ENCODE measurements around the gene JADE3.
A peak's percentile ranks its signal among the peaks of the same experiment; 100 is the strongest.
"Not testable (repeated sequence)": the region's sequence is repeated elsewhere in the genome, so short reads cannot be mapped to it uniquely, and the experiment has no call there.

The JADE3 gene

GRCh38 chrX:46956589-46956988 is 44.4 kb downstream of the JADE3 start:
- not testable (repeated sequence) for H3K4me1 ChIP-seq (ENCODE audit: control insufficient read depth in 1 of 2, insufficient read depth in 2 of 2, low read length in 2 of 2); H4K91ac ChIP-seq (ENCODE audit: low read depth, low read length); DNase-seq; H3K27me3 ChIP-seq (ENCODE audit: insufficient read depth, low read length); H4K12ac ChIP-seq (ENCODE audit: low read depth, low read length); H3K14ac ChIP-seq (ENCODE audit: low read length); H3K27ac ChIP-seq (ENCODE audit: low read depth, low read length); H3K4me3 ChIP-seq (ENCODE audit: low read depth, low read length); H3K4ac ChIP-seq (ENCODE audit: low read depth, low read length); H3K9ac ChIP-seq (ENCODE audit: low read length); H2BK12ac ChIP-seq (ENCODE audit: low read length); H2BK120ac ChIP-seq (ENCODE audit: insufficient read depth, low read length, poor library complexity); H3K79me1 ChIP-seq (ENCODE audit: low read length); H3K79me2 ChIP-seq (ENCODE audit: control insufficient read depth, insufficient read depth, low read length, poor library complexity); H3K18ac ChIP-seq (ENCODE audit: low read length); H3K9me3 ChIP-seq (ENCODE audit: insufficient read depth, low read depth, low read length); H2BK5ac ChIP-seq (ENCODE audit: low read depth, low read length, poor library complexity); H3K36me3 ChIP-seq (ENCODE audit: control insufficient read depth in 1 of 2, insufficient read depth in 2 of 2, low read length in 2 of 2); H2AK5ac ChIP-seq (ENCODE audit: low read length); H2AFZ ChIP-seq (ENCODE audit: insufficient read depth, low read length, poor library complexity); H3K4me2 ChIP-seq (ENCODE audit: low read length); H4K8ac ChIP-seq (ENCODE audit: low read depth, low read length); H3K23ac ChIP-seq (ENCODE audit: low read length)
- WGBS (ENCODE audit: extremely low coverage, insufficient coverage, insufficient read length): no CpG with 5 or more reads among the region's 4 CpGs

GRCh38 chrX:46957297-46957696 is 45.1 kb downstream of the JADE3 start:
- Histone ChIP-seq H3K23ac (ENCODE audit: low read length) (no peak overlapping the region), H4K8ac (ENCODE audit: low read depth, low read length) (no peak overlapping the region), H3K4me3 (ENCODE audit: low read depth, low read length) (no peak overlapping the region), H4K91ac (ENCODE audit: low read depth, low read length) (no peak overlapping the region), H3K27ac (ENCODE audit: low read depth, low read length) (no peak overlapping the region), H2BK120ac (ENCODE audit: insufficient read depth, low read length, poor library complexity) (no peak overlapping the region), H3K79me1 (ENCODE audit: low read length) (peaks cover 2% of the 10 kb centered on the region), H2AK5ac (ENCODE audit: low read length) (no peak overlapping the region), H3K18ac (ENCODE audit: low read length) (no peak overlapping the region), H3K79me2 (ENCODE audit: control insufficient read depth, insufficient read depth, low read length, poor library complexity) (peaks cover 3% of the 10 kb centered on the region), H2BK12ac (ENCODE audit: low read length) (no peak overlapping the region), H4K12ac (ENCODE audit: low read depth, low read length) (no peak overlapping the region), H3K14ac (ENCODE audit: low read length) (no peak overlapping the region), H3K9me3 (ENCODE audit: insufficient read depth, low read depth, low read length) (no peaks in the 10 kb centered on the region), H3K27me3 (ENCODE audit: insufficient read depth, low read length) (no peaks in the 10 kb centered on the region), H3K36me3 (ENCODE audit: control insufficient read depth in 1 of 2, insufficient read depth in 2 of 2, low read length in 2 of 2) (no peaks in the 10 kb centered on the region), H3K4ac (ENCODE audit: low read depth, low read length) (no peak overlapping the region), H3K9ac (ENCODE audit: low read length) (no peak overlapping the region), H3K4me2 (ENCODE audit: low read length) (no peak overlapping the region), H2BK5ac (ENCODE audit: low read depth, low read length, poor library complexity) (no peak overlapping the region), H3K4me1 (ENCODE audit: control insufficient read depth in 1 of 2, insufficient read depth in 2 of 2, low read length in 2 of 2) (peaks cover 0 to 4% of the 10 kb centered on the region in 2 experiments), H2AFZ (ENCODE audit: insufficient read depth, low read length, poor library complexity) (no peak overlapping the region)
- no peak for DNase-seq
- no CpG with 5 or more reads among the region's 3 CpGs for WGBS (ENCODE audit: extremely low coverage, insufficient coverage, insufficient read length)

GRCh38 chrX:46959101-46959500 is 46.9 kb downstream of the JADE3 start:
- H3K4me2 ChIP-seq (ENCODE audit: low read length): no peak overlapping the region
- no peak overlapping the region for H3K27ac ChIP-seq (ENCODE audit: low read depth, low read length)
- peak overlapping the region; percentile 75 for H3K18ac ChIP-seq (ENCODE audit: low read length)
- H3K14ac ChIP-seq (ENCODE audit: low read length): no peak overlapping the region
- no peak overlapping the region for H2AK5ac ChIP-seq (ENCODE audit: low read length)
- peaks cover 3% of the 10 kb centered on the region for H3K79me2 ChIP-seq (ENCODE audit: control insufficient read depth, insufficient read depth, low read length, poor library complexity)
- H3K9me3 ChIP-seq (ENCODE audit: insufficient read depth, low read depth, low read length): no peaks in the 10 kb centered on the region
- peak; percentile 26 to 53 for DNase-seq
- no peak overlapping the region for H2BK5ac ChIP-seq (ENCODE audit: low read depth, low read length, poor library complexity)
- no peak overlapping the region for H4K12ac ChIP-seq (ENCODE audit: low read depth, low read length)
- H3K4ac ChIP-seq (ENCODE audit: low read depth, low read length): peak overlapping the region; percentile 86
- H3K23ac ChIP-seq (ENCODE audit: low read length): no peak overlapping the region
- H2BK120ac ChIP-seq (ENCODE audit: insufficient read depth, low read length, poor library complexity): no peak overlapping the region
- no peaks in the 10 kb centered on the region for H3K27me3 ChIP-seq (ENCODE audit: insufficient read depth, low read length)
- H3K9ac ChIP-seq (ENCODE audit: low read length): no peak overlapping the region
- H3K79me1 ChIP-seq (ENCODE audit: low read length): peaks cover 2% of the 10 kb centered on the region
- peaks cover 0 to 6% of the 10 kb centered on the region in 2 experiments for H3K4me1 ChIP-seq (ENCODE audit: control insufficient read depth in 1 of 2, insufficient read depth in 2 of 2, low read length in 2 of 2)
- no peak overlapping the region for H3K4me3 ChIP-seq (ENCODE audit: low read depth, low read length)
- H4K91ac ChIP-seq (ENCODE audit: low read depth, low read length): no peak overlapping the region
- no peak overlapping the region for H2AFZ ChIP-seq (ENCODE audit: insufficient read depth, low read length, poor library complexity)
- H2BK12ac ChIP-seq (ENCODE audit: low read length): no peak overlapping the region
- WGBS (ENCODE audit: extremely low coverage, insufficient coverage, insufficient read length): no CpG with 5 or more reads among the region's 2 CpGs
- H4K8ac ChIP-seq (ENCODE audit: low read depth, low read length): peak overlapping the region; percentile 1
- no peaks in the 10 kb centered on the region for H3K36me3 ChIP-seq (ENCODE audit: control insufficient read depth in 1 of 2, insufficient read depth in 2 of 2, low read length in 2 of 2)

GRCh38 chrX:46959985-46960700 is 47.9 kb downstream of the JADE3 start:
- Histone ChIP-seq H4K12ac (ENCODE audit: low read depth, low read length) (no peak overlapping the region), H3K4me3 (ENCODE audit: low read depth, low read length) (no peak overlapping the region), H2AK5ac (ENCODE audit: low read length) (no peak overlapping the region), H3K18ac (ENCODE audit: low read length) (no peak overlapping the region), H3K4me2 (ENCODE audit: low read length) (no peak overlapping the region), H2AFZ (ENCODE audit: insufficient read depth, low read length, poor library complexity) (no peak overlapping the region), H3K27me3 (ENCODE audit: insufficient read depth, low read length) (no peaks in the 10 kb centered on the region), H2BK12ac (ENCODE audit: low read length) (no peak overlapping the region), H3K14ac (ENCODE audit: low read length) (no peak overlapping the region), H3K79me1 (ENCODE audit: low read length) (peaks cover 5% of the 10 kb centered on the region), H3K79me2 (ENCODE audit: control insufficient read depth, insufficient read depth, low read length, poor library complexity) (peaks cover 3% of the 10 kb centered on the region), H2BK5ac (ENCODE audit: low read depth, low read length, poor library complexity) (no peak overlapping the region), H3K4ac (ENCODE audit: low read depth, low read length) (peak overlapping the region; percentile 69), H4K8ac (ENCODE audit: low read depth, low read length) (no peak overlapping the region), H3K23ac (ENCODE audit: low read length) (no peak overlapping the region), H4K91ac (ENCODE audit: low read depth, low read length) (no peak overlapping the region), H3K36me3 (ENCODE audit: control insufficient read depth in 1 of 2, insufficient read depth in 2 of 2, low read length in 2 of 2) (no peaks in the 10 kb centered on the region), H3K4me1 (ENCODE audit: control insufficient read depth in 1 of 2, insufficient read depth in 2 of 2, low read length in 2 of 2) (peaks cover 0 to 9% of the 10 kb centered on the region in 2 experiments), H3K27ac (ENCODE audit: low read depth, low read length) (no peak overlapping the region), H3K9me3 (ENCODE audit: insufficient read depth, low read depth, low read length) (no peaks in the 10 kb centered on the region), H3K9ac (ENCODE audit: low read length) (no peak overlapping the region), H2BK120ac (ENCODE audit: insufficient read depth, low read length, poor library complexity) (no peak overlapping the region)
- WGBS (ENCODE audit: extremely low coverage, insufficient coverage, insufficient read length): no CpG with 5 or more reads among the region's 3 CpGs
- peak; percentile 32 to 61 for DNase-seq
